IMR-90 (cell line): Measurements from ENCODE around the gene GPD1. TPM values are rescaled to one million over a fixed set of nuclear protein-coding genes. Genes with fewer than 3 reads are reported as not detected.

Experiments used
- ATAC-seq: fragments of 200-7000 bp; cut with Tn5 transposase; 2 replicates; pipeline ENCODE4 v1.9.1; 2020; ENCODE audit warnings: low read depth, mild to moderate bottlenecking, moderate library complexity
- BruUV-seq: library from RNA; stranded (reverse); fragments of 400-500 nt; replicated peaks from 2 replicates; lab custom pipeline; 2021; lab: Mats Ljungman, UMichigan
- CTCF ChIA-PET: fragments of 300-600 bp; formaldehyde crosslinking; extraction: SDS; loops from one replicate; lab custom pipeline; 2021; ENCODE audit warnings: antibody characterized with exemption; lab: Yijun Ruan, JAX
- POLR2A ChIA-PET: fragments of 300-600 bp; sonication (Branson Sonifier 250); formaldehyde crosslinking; loops from one replicate; lab custom pipeline; 2022; ENCODE audit warnings: antibody characterized with exemption; ENCODE audit not compliant: unreplicated experiment; lab: Charles Lee
- DNase-seq: peaks from one replicate; pipeline ENCODE4 v3.0.0; 2013
- H2AFZ ChIP-seq: replicated peaks from 2 replicates; pipeline ENCODE3; 2013; ENCODE audit warnings: low read length, mild to moderate bottlenecking; ENCODE audit not compliant: poor library complexity
- H2AK5ac ChIP-seq: 2 replicates; pipeline ENCODE4 v1.6.1; 2013; ENCODE audit warnings: low read depth, low read length, inconsistent platforms
- H2AK9ac ChIP-seq: replicated peaks from 2 replicates; pipeline ENCODE3; 2013; ENCODE audit warnings: mild to moderate bottlenecking, low read depth, low read length, moderate library complexity; ENCODE audit not compliant: poor library complexity
- H2BK120ac ChIP-seq: 2 replicates; pipeline ENCODE4 v1.6.1; 2013; ENCODE audit warnings: low read depth, low read length, inconsistent platforms
- H2BK15ac ChIP-seq: 3 replicates; pipeline ENCODE4 v1.6.1; 2013; ENCODE audit warnings: low read depth, low read length, inconsistent platforms
- H2BK20ac ChIP-seq: 2 replicates; pipeline ENCODE4 v1.6.1; 2013; ENCODE audit warnings: low read depth, mild to moderate bottlenecking, inconsistent platforms, low read length, moderate library complexity
- H2BK5ac ChIP-seq: 2 replicates; pipeline ENCODE4 v1.6.1; 2013; ENCODE audit warnings: mild to moderate bottlenecking, low read depth, low read length, inconsistent platforms; ENCODE audit not compliant: poor library complexity, severe bottlenecking
- H3K14ac ChIP-seq: replicated peaks from 2 replicates; pipeline ENCODE4 v1.6.1; 2013; ENCODE audit warnings: low read depth, low read length, inconsistent platforms
- H3K18ac ChIP-seq: 2 replicates; pipeline ENCODE4 v1.6.1; 2013; ENCODE audit warnings: low read depth, low read length, control low read depth
- H3K23ac ChIP-seq: 2 replicates; pipeline ENCODE4 v1.6.1; 2013; ENCODE audit warnings: low read depth, low read length, inconsistent platforms
- H3K27ac ChIP-seq: 2 replicates; pipeline ENCODE4 v1.5.1; 2013; ENCODE audit warnings: mild to moderate bottlenecking, control low read depth, low read length; ENCODE audit not compliant: insufficient read depth
- H3K27me3 ChIP-seq: 2 replicates; pipeline ENCODE4 v1.6.1; 2013; ENCODE audit warnings: low read length; ENCODE audit not compliant: control insufficient read depth, insufficient read depth
- H3K36me3 ChIP-seq: 2 replicates; pipeline ENCODE4 v1.6.1; 2013; ENCODE audit warnings: low read length, mixed read lengths; ENCODE audit not compliant: control insufficient read depth, insufficient read depth
- H3K4ac ChIP-seq: 2 replicates; pipeline ENCODE4 v1.6.1; 2013; ENCODE audit warnings: low read depth, low read length, inconsistent platforms
- H3K4me1 ChIP-seq: 2 replicates; pipeline ENCODE4 v1.6.1; 2013; ENCODE audit warnings: low read length, mixed read lengths; ENCODE audit not compliant: control insufficient read depth, insufficient read depth
- H3K4me2 ChIP-seq: 2 replicates; pipeline ENCODE4 v1.6.1; 2013; ENCODE audit warnings: low read depth, mild to moderate bottlenecking, control low read depth, low read length, moderate library complexity
- H3K4me3 ChIP-seq: 2 replicates; pipeline ENCODE4 v1.5.1; 2013; ENCODE audit warnings: low read depth, mild to moderate bottlenecking, control low read depth, low read length, moderate library complexity; ENCODE audit not compliant: insufficient read depth
- H3K56ac ChIP-seq: 2 replicates; pipeline ENCODE4 v1.6.1; 2013; ENCODE audit warnings: low read length, inconsistent platforms; ENCODE audit not compliant: insufficient read depth; ENCODE audit errors: extremely low read depth
- H3K79me1 ChIP-seq, 2 experiments: 2 replicates each; pipeline ENCODE4 v1.6.1; 2013; ENCODE audit warnings: low read length in 2 of 2, inconsistent platforms in 1 of 2, low read depth in 1 of 2
- H3K9ac ChIP-seq: 2 replicates; pipeline ENCODE4 v1.6.1; 2013; ENCODE audit warnings: low read depth, low read length, control low read depth
- H3K9me1 ChIP-seq: 2 replicates; pipeline ENCODE4 v1.6.1; 2013; ENCODE audit warnings: low read length, inconsistent platforms; ENCODE audit not compliant: insufficient read depth
- H3K9me3 ChIP-seq: 2 replicates; pipeline ENCODE4 v1.6.1; 2013; ENCODE audit warnings: low read length; ENCODE audit not compliant: control insufficient read depth, insufficient read depth
- H4K20me1 ChIP-seq: 2 replicates; pipeline ENCODE4 v1.6.1; 2013; ENCODE audit warnings: low read length, inconsistent platforms; ENCODE audit not compliant: insufficient read depth
- H4K5ac ChIP-seq: 2 replicates; pipeline ENCODE4 v1.6.1; 2013; ENCODE audit warnings: mild to moderate bottlenecking, low read depth, low read length, control low read depth
- H4K8ac ChIP-seq, 2 experiments: 2 replicates each; pipeline ENCODE4 v1.6.1; 2013; ENCODE audit warnings: low read depth in 2 of 2, low read length in 2 of 2, control low read depth in 1 of 2, inconsistent platforms in 1 of 2
- H4K91ac ChIP-seq: 2 replicates; pipeline ENCODE4 v1.6.1; 2013; ENCODE audit warnings: low read depth, low read length, inconsistent platforms; ENCODE audit not compliant: insufficient read depth
- POLR2A ChIP-seq: IDR thresholded peaks from 2 replicates; pipeline ENCODE4 v1.6.1; 2012; ENCODE audit warnings: mild to moderate bottlenecking, low read depth, low read length
- WGBS, 2 experiments: methylation state at CpG; one replicate each; pipeline versions ENCODE4 v1.1.5 to v1.1.7; 2013; ENCODE audit warnings: missing lambda C conversion rate in 2 of 2; ENCODE audit not compliant: insufficient read length in 1 of 2; ENCODE audit errors: extremely low coverage in 2 of 2; 5-methylcytosine and 5-hydroxymethylcytosine counted together
- dilution Hi-C: fragments of 300-500 bp; cut with HindIII; formaldehyde crosslinking; loops from one replicate; pipeline ENCODE4 v1.14.3; 2018; ENCODE audit warnings: low sequenced_read_pairs; ENCODE audit not compliant: unreplicated experiment
- in situ Hi-C: fragments of 300-500 bp; cut with MboI; formaldehyde crosslinking; loops from 3 replicates; pipeline ENCODE4 v1.14.3; 2019; ENCODE audit warnings: low sequenced_read_pairs, inconsistent platforms, mixed read lengths
- intact Hi-C: fragments of 100-400 bp; cut with micrococcal nuclease; formaldehyde crosslinking; loops from 2 replicates; pipeline ENCODE4 v1.10.0; 2022
- polyA plus RNA-seq, 3 experiments: library from polyadenylated mRNA; depleted of rRNA; stranded (reverse); fragments of >200 nt; gene quantifications; 2 replicates each; pipeline ENCODE4 v1.2.3, GENCODE V29; 2012; ENCODE audit warnings: low replicate concordance in 1 of 3
- total RNA-seq: library from RNA; depleted of rRNA; stranded (reverse); fragments of >200 nt; gene quantifications from 2 replicates; pipeline ENCODE4 v1.2.3, GENCODE V29; 2012

Gene GPD1
- total and polyA plus RNA-seq, 2 of the 4 experiments (the other 2 are of a cell fraction), result 0.05 to 0.18 TPM

DNA sequence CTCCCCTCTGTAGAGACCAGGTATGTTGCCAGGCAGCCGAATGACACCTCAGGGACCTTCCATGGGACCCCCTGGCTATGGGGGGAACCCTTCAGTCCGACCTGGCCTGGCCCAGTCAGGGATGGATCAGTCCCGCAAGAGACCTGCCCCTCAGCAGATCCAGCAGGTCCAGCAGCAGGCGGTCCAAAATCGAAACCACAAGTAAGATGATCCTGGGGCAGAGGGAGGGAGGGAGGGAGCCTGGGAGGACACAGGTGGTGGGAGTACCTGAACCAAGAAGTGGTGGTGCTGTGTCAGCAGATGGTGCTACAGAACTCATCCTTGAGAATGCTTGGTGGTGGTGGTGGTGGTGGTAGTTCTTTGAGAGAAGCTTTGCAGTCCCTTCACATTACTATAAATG is 17.7 kb upstream of the GPD1 start:
- TF ChIP-seq POLR2A, result no peak
- ATAC-seq, result no peak
- Histone ChIP-seq H3K4ac (peak overlapping the region; percentile 10; the same call in 1 of the 2 replicates), H2BK15ac (no peak overlapping the region), H3K18ac (no peak overlapping the region), H3K9me1 (no peaks in the 10 kb centered on the region), H4K20me1 (peaks cover 25% of the 10 kb centered on the region), H3K4me3 (no peak overlapping the region), H3K9me3 (no peaks in the 10 kb centered on the region), H2AFZ (no peak overlapping the region), H4K5ac (no peak overlapping the region), H4K8ac (no peak overlapping the region; a peak in 1 of 4 replicates), H3K56ac (no peak overlapping the region), H3K27ac (no peak overlapping the region), H2BK5ac (no peak overlapping the region), H4K91ac (no peak overlapping the region), H3K4me2 (peak overlapping the region; percentile 88), H2AK5ac (0 out of 2 replicates have a peak overlapping the region, but pooled peaks have one; percentile 17), H3K79me1 (peaks cover 16 to 46% of the 10 kb centered on the region in 2 experiments), H3K23ac (peak overlapping the region; percentile 70; the same call in 1 of the 2 replicates), H3K9ac (peak overlapping the region; percentile 82), H2BK20ac (no peak overlapping the region), H2AK9ac (peak overlapping the region; percentile 88), H3K27me3 (no peaks in the 10 kb centered on the region), H3K36me3 (peaks cover 28% of the 10 kb centered on the region), H2BK120ac (no peak overlapping the region), H3K4me1 (peaks cover 7% of the 10 kb centered on the region), H3K14ac (peak overlapping the region; percentile 90; the same call in 1 of the 2 replicates)
- ChIA-PET POLR2A (no interaction called here), CTCF (interaction anchor here (2.4 kb wide), 1 partner anchor 26 kb away, joined by 12 read pairs; the partner anchor contains the start of gene COX14)
- no TSS peak for BruUV-seq
- no peak for DNase-seq
- WGBS, 2 experiments, result 60% methylated on average over 1 of the region's 5 CpGs; no CpG with 5 or more reads in 1 of the 2 experiments
- in situ Hi-C loops (no loop called here), intact Hi-C loops (loop anchor here (5.0 kb wide), 1 partner anchor 81 kb away; the partner anchor contains the start of gene CERS5), dilution Hi-C loops (no loop called here)
